Progenitor cell of endocrine pancreas (in vitro differentiated cells): ENCODE measurements around the gene SLC16A4. TPM values are rescaled to one million over a fixed set of nuclear protein-coding genes. Genes with fewer than 3 reads are reported as not detected.

Experiments used
- DNase-seq: peaks from one replicate; pipeline ENCODE4 v3.0.0; 2021; ENCODE audit warnings: low spot score; ENCODE audit not compliant: unreplicated experiment
- H3K27ac Mint-ChIP-seq: 2 replicates; pipeline ENCODE4 v1.8.0; 2021; ENCODE audit warnings: mild to moderate bottlenecking, moderate library complexity, mixed read lengths
- H3K27me3 Mint-ChIP-seq: 2 replicates; pipeline ENCODE4 v1.8.0; 2021; ENCODE audit warnings: mixed read lengths
- H3K36me3 Mint-ChIP-seq: 2 replicates; pipeline ENCODE4 v1.8.0; 2022; ENCODE audit warnings: mixed read lengths; ENCODE audit not compliant: insufficient read depth
- H3K4me1 Mint-ChIP-seq: 2 replicates; pipeline ENCODE4 v1.8.0; 2021; ENCODE audit warnings: low read depth, mixed read lengths
- H3K4me3 Mint-ChIP-seq: 2 replicates; pipeline ENCODE4 v1.8.0; 2021; ENCODE audit warnings: low read depth, mild to moderate bottlenecking, moderate library complexity, mixed read lengths
- H3K9me3 Mint-ChIP-seq: 2 replicates; pipeline ENCODE4 v1.8.0; 2021; ENCODE audit warnings: low read depth, mixed read lengths
- CTCF ChIP-seq: fragments of 200-600 bp; sonication (generic); IDR thresholded peaks from one replicate; pipeline ENCODE4 v1.5.0; 2021; ENCODE audit warnings: antibody characterized with exemption, mild to moderate bottlenecking; ENCODE audit not compliant: unreplicated experiment
- total RNA-seq: library from RNA; stranded (reverse); gene quantifications from 2 replicates; pipeline ENCODE4 v1.2.1, GENCODE V29; 2021

SLC16A4 gene
- total RNA-seq, 1 donor from 2014 or later, result 0.46 TPM

GRCh38 chr1:110341146-110341871, 49.5 kb downstream of the SLC16A4 start:
- Mint-ChIP-seq H3K27ac (peak overlapping the region; percentile 13), H3K27me3 (no peaks in the 10 kb centered on the region), H3K4me1 (peaks cover 55% of the 10 kb centered on the region), H3K4me3 (peak overlapping the region; percentile 37), H3K36me3 (peaks cover 24% of the 10 kb centered on the region), H3K9me3 (no peaks in the 10 kb centered on the region)
- DNase-seq, result no peak
- no peak for TF ChIP-seq CTCF

GRCh38 chr1:110340207-110340468, 50.7 kb downstream of the SLC16A4 start:
- Mint-ChIP-seq H3K27ac (no peak overlapping the region), H3K4me3 (no peak overlapping the region), H3K9me3 (no peaks in the 10 kb centered on the region), H3K4me1 (peaks cover 48% of the 10 kb centered on the region), H3K27me3 (peaks cover 2% of the 10 kb centered on the region), H3K36me3 (peaks cover 23% of the 10 kb centered on the region)
- no peak for TF ChIP-seq CTCF
- DNase-seq, result no peak

GRCh38 chr1:110339407-110340206, 51.2 kb downstream of the SLC16A4 start:
- H3K4me1 Mint-ChIP-seq, result peaks cover 48% of the 10 kb centered on the region

GRCh38 chr1:110338886-110339406, 51.9 kb downstream of the SLC16A4 start, which contains the start of gene RBM15:
TSS of gene RBM15 (plus strand) at chr1:110339377. CDS start at chr1:110339406, 29 bp downstream.
- no peak for TF ChIP-seq CTCF
- peaks cover 21% of the 10 kb centered on the region for H3K36me3 Mint-ChIP-seq
- no peak within 1 kb of the TSS for H3K27ac Mint-ChIP-seq
- peaks cover 45% of the 10 kb centered on the region for H3K4me1 Mint-ChIP-seq
- peak; percentile 95 for DNase-seq
- no peaks in the 10 kb centered on the region for H3K9me3 Mint-ChIP-seq
- peaks cover 3% of the 10 kb centered on the region for H3K27me3 Mint-ChIP-seq
- no peak within 1 kb of the TSS for H3K4me3 Mint-ChIP-seq

More at GRCh38 chr1:110339407-110340206, 51.2 kb downstream of the SLC16A4 start:
- Mint-ChIP-seq H3K27me3 (peaks cover 3% of the 10 kb centered on the region), H3K4me3 (no peak overlapping the region), H3K9me3 (no peaks in the 10 kb centered on the region), H3K36me3 (peaks cover 23% of the 10 kb centered on the region), H3K27ac (no peak overlapping the region)
- TF ChIP-seq CTCF, result peak; percentile 50
- DNase-seq, result no peak

GRCh38 chr1:110338309-110338885, 52.4 kb downstream of the SLC16A4 start:
- Mint-ChIP-seq H3K9me3 (no peaks in the 10 kb centered on the region), H3K4me1 (peaks cover 40% of the 10 kb centered on the region), H3K27me3 (peaks cover 3% of the 10 kb centered on the region), H3K36me3 (peaks cover 19% of the 10 kb centered on the region), H3K4me3 (no peak overlapping the region), H3K27ac (no peak overlapping the region)
- DNase-seq, result peak; percentile 87
- peak; percentile 69 for TF ChIP-seq CTCF
